PC-9 (cell line): Measurements from ENCODE around the gene RHBDD3. TPM values are rescaled to one million over a fixed set of nuclear protein-coding genes. Genes with fewer than 3 reads are reported as not detected.

Experiments used
- BruUV-seq: library from RNA; stranded (reverse); fragments of 400-500 nt; replicated peaks from 2 replicates; lab custom pipeline; 2021; lab: Mats Ljungman, UMichigan
- CTCF ChIA-PET: fragments of 300-600 bp; sonication (Branson Sonifier 250); formaldehyde crosslinking; loops from one replicate; lab custom pipeline; 2022; ENCODE audit warnings: antibody characterized with exemption; lab: Charles Lee
- POLR2A ChIA-PET: fragments of 300-600 bp; sonication (Branson Sonifier 250); formaldehyde crosslinking; loops from one replicate; lab custom pipeline; 2022; ENCODE audit warnings: antibody characterized with exemption; ENCODE audit not compliant: unreplicated experiment; lab: Charles Lee
- DNase-seq, 2 experiments: peaks; one replicate each; pipeline versions ENCODE4 v3.0.0 to v3.0.0-alpha.2; 2015 to 2022; ENCODE audit warnings: mixed read lengths in 1 of 2
- H2AFZ ChIP-seq: fragments of 200-600 bp; sonication (generic); 2 replicates; pipeline ENCODE4 v1.8.1; 2017; ENCODE audit warnings: antibody characterized with exemption
- H3F3A ChIP-seq: fragments of 200-600 bp; sonication (generic); 2 replicates; pipeline ENCODE4 v1.8.1; 2017; ENCODE audit warnings: antibody characterized with exemption, mild to moderate bottlenecking, low read depth; ENCODE audit not compliant: insufficient read depth
- H3K27ac ChIP-seq: fragments of 200-600 bp; sonication (generic); 2 replicates; pipeline ENCODE4 v1.6.1; 2016; ENCODE audit warnings: mixed run types
- H3K27me3 ChIP-seq: fragments of 200-600 bp; sonication (generic); 2 replicates; pipeline ENCODE4 v1.6.1; 2016; ENCODE audit warnings: low read depth, mixed run types; ENCODE audit not compliant: insufficient read depth
- H3K36me3 ChIP-seq: fragments of 200-600 bp; sonication (generic); 2 replicates; pipeline ENCODE4 v1.6.1; 2016; ENCODE audit warnings: low read depth, mixed run types
- H3K4me1 ChIP-seq: fragments of 200-600 bp; sonication (generic); replicated peaks from 2 replicates; pipeline ENCODE4 v1.6.1; 2016; ENCODE audit warnings: mixed run types; ENCODE audit not compliant: insufficient read depth
- H3K4me2 ChIP-seq: fragments of 200-600 bp; sonication (generic); 2 replicates; pipeline ENCODE4 v1.6.1; 2017; ENCODE audit warnings: mixed run types
- H3K4me3 ChIP-seq: fragments of 200-600 bp; sonication (generic); 2 replicates; pipeline ENCODE4 v1.6.1; 2016; ENCODE audit warnings: mixed run types
- H3K79me2 ChIP-seq: fragments of 200-600 bp; sonication (generic); 2 replicates; pipeline ENCODE4 v1.6.1; 2017; ENCODE audit warnings: low read depth, mixed run types
- H3K9me2 ChIP-seq: fragments of 200-600 bp; sonication (generic); 2 replicates; pipeline ENCODE4 v1.8.1; 2017; ENCODE audit warnings: mild to moderate bottlenecking; ENCODE audit not compliant: insufficient read depth
- H3K9me3 ChIP-seq: fragments of 200-600 bp; sonication (generic); 2 replicates; pipeline ENCODE4 v1.8.1; 2016; ENCODE audit warnings: low read depth; ENCODE audit not compliant: insufficient read depth
- H4K20me1 ChIP-seq: fragments of 200-600 bp; sonication (generic); 2 replicates; pipeline ENCODE4 v1.8.1; 2017; ENCODE audit not compliant: insufficient read depth
- CTCF ChIP-seq: fragments of 200-600 bp; sonication (generic); conservative IDR thresholded peaks from 2 replicates; pipeline ENCODE4 v1.6.1; 2017; ENCODE audit warnings: mixed run types, antibody characterized with exemption, mild to moderate bottlenecking, moderate library complexity
- EZH2 ChIP-seq: fragments of 200-600 bp; sonication (generic); IDR thresholded peaks from 2 replicates; pipeline ENCODE4 v1.8.0; 2017; ENCODE audit warnings: antibody characterized with exemption, low read depth
- intact Hi-C: fragments of 100-400 bp; cut with micrococcal nuclease; formaldehyde crosslinking; loops from one replicate; pipeline ENCODE4 v1.10.0; 2022; ENCODE audit not compliant: unreplicated experiment
- total RNA-seq: library from RNA; stranded (reverse); gene quantifications from 2 replicates; pipeline ENCODE4 v1.2.3, GENCODE V29; 2021

The RHBDD3 gene
- total RNA-seq, 1 experiment from 2014 or later = 17.6 TPM

GRCh38 chr22:29260031-29260560, 7.7 kb downstream of the RHBDD3 start:
- H4K20me1 ChIP-seq = no peaks in the 10 kb centered on the region
- H3K27me3 ChIP-seq = no peaks in the 10 kb centered on the region
- 0 out of 2 replicates have a peak, but pooled peaks cover 4% of the 10 kb centered on the region for H3F3A ChIP-seq
- no peaks in the 10 kb centered on the region for H3K9me2 ChIP-seq
- intact Hi-C loops = no loop called here
- H3K9me3 ChIP-seq = no peaks in the 10 kb centered on the region
- no peak overlapping the region for H3K27ac ChIP-seq
- no peaks in the 10 kb centered on the region for H3K4me1 ChIP-seq
- H3K4me2 ChIP-seq = no peak overlapping the region
- no peak overlapping the region for H2AFZ ChIP-seq
- BruUV-seq = no TSS peak
- CTCF ChIA-PET = no interaction called here
- DNase-seq = no peak
- TF ChIP-seq CTCF (no peak), EZH2 (no peak)
- H3K79me2 ChIP-seq = no peaks in the 10 kb centered on the region
- H3K36me3 ChIP-seq = no peaks in the 10 kb centered on the region
- POLR2A ChIA-PET = no interaction called here
- no peak overlapping the region for H3K4me3 ChIP-seq

GRCh38 chr22:29259253-29259899, 8.4 kb downstream of the RHBDD3 start:
- H3K9me2 ChIP-seq = no peaks in the 10 kb centered on the region
- POLR2A ChIA-PET = interaction anchor here (0.6 kb wide), 1 partner anchor 167 kb away, joined by 3 read pairs; no protein-coding TSS in a partner anchor
- H3K79me2 ChIP-seq = no peaks in the 10 kb centered on the region
- no peaks in the 10 kb centered on the region for H3K36me3 ChIP-seq
- no peak overlapping the region for H3K4me3 ChIP-seq
- no TSS peak for BruUV-seq
- CTCF ChIA-PET = no interaction called here
- intact Hi-C loops = no loop called here
- no peaks in the 10 kb centered on the region for H3K4me1 ChIP-seq
- DNase-seq = no peak
- H4K20me1 ChIP-seq = no peaks in the 10 kb centered on the region
- H3K4me2 ChIP-seq = no peak overlapping the region
- H2AFZ ChIP-seq = no peak overlapping the region
- TF ChIP-seq EZH2 (no peak), CTCF (peak; percentile 27; the same call in 1 of the 2 replicates)
- 0 out of 2 replicates have a peak, but pooled peaks cover 4% of the 10 kb centered on the region for H3F3A ChIP-seq
- H3K27me3 ChIP-seq = no peaks in the 10 kb centered on the region
- no peaks in the 10 kb centered on the region for H3K9me3 ChIP-seq
- H3K27ac ChIP-seq = no peak overlapping the region

- intact Hi-C loops = no loop called here
- Histone ChIP-seq H3K4me1 (no peaks in the 10 kb centered on the region), H3K27me3 (no peaks in the 10 kb centered on the region), H3K79me2 (no peaks in the 10 kb centered on the region), H3K4me2 (no peak overlapping the region), H3K9me3 (no peaks in the 10 kb centered on the region), H3F3A (0 out of 2 replicates have a peak, but pooled peaks cover 4% of the 10 kb centered on the region), H2AFZ (no peak overlapping the region), H3K4me3 (no peak overlapping the region), H4K20me1 (no peaks in the 10 kb centered on the region), H3K9me2 (no peaks in the 10 kb centered on the region), H3K27ac (no peak overlapping the region), H3K36me3 (no peaks in the 10 kb centered on the region)
- ChIA-PET CTCF (no interaction called here), POLR2A (interaction anchor here (0.6 kb wide), 1 partner anchor 168 kb away, joined by 3 read pairs; no protein-coding TSS in a partner anchor)
- TF ChIP-seq CTCF = no peak
- TF ChIP-seq EZH2 = no peak
- DNase-seq = no peak
- no TSS peak for BruUV-seq
Measured at GRCh38 chr22:29258407-29259252, 9.2 kb downstream of the RHBDD3 start.
